ENCODE results near the gene POLR3E.

POLR3E gene

DNA sequence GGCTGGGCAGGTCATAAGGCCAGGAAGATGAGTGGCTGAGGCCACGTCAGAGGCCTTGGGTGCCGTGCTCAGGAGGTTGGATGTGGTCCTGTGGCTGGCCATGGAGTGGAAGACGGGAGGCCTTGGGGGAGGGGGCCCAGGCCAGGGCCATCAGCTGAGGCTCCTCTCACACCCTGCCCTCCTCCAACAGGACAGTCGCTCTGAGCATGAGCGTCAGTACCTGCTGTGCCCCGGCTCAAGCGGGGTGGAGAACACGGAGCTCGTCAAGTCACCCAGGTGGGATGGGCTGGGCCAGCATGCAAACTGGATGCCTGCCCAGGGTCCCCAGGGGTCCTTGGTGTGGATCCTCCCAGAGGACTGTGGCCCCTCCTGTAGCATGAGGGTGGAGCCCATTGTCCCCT is 19.2 kb downstream of the POLR3E start:
- TF ChIP-seq, protein P1, sequence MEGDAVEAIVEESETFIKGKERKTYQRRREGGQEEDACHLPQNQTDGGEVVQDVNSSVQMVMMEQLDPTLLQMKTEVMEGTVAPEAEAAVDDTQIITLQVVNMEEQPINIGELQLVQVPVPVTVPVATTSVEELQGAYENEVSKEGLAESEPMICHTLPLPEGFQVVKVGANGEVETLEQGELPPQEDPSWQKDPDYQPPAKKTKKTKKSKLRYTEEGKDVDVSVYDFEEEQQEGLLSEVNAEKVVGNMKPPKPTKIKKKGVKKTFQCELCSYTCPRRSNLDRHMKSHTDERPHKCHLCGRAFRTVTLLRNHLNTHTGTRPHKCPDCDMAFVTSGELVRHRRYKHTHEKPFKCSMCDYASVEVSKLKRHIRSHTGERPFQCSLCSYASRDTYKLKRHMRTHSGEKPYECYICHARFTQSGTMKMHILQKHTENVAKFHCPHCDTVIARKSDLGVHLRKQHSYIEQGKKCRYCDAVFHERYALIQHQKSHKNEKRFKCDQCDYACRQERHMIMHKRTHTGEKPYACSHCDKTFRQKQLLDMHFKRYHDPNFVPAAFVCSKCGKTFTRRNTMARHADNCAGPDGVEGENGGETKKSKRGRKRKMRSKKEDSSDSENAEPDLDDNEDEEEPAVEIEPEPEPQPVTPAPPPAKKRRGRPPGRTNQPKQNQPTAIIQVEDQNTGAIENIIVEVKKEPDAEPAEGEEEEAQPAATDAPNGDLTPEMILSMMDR (IDR thresholded peaks at IDR 0.05; ENCODE audit: low read depth, low read length), result no peak
- H3K4me3 ChIP-seq (replicated peaks in 1 of 2; ENCODE audit: low read depth in 2 of 2, low read length in 2 of 2), result no peak overlapping the region
- no peak for DNase-seq (ENCODE audit: low read depth in 2 of 2)

DNA sequence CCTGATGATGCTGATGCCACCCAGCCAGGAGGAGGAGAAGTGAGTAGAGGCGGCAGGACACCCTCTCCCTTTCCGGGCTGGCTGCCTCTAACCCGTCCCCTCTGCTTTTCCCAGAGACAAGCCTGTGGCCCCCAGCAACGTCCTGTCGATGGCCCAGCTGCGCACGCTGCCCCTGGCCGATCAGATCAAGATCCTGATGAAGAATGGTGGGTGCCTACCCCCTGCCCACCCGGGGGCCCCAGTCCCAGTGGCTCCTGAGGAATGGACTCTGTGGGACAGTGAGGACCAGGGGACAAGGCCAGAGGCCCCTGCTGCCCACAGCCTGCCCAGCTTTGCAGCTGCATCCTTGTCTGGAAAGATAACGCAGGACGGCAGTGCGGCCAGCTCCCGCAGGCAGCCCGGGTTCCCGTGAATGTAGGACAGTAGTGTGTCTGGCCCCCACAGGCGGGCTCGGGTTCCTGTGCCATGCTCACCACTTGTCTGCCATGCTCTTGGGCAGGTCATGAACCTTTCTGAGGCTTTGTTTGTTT is 19.9 kb downstream of the POLR3E start:
- H3K4me3 ChIP-seq (replicated peaks in 1 of 2; ENCODE audit: low read depth in 2 of 2, low read length in 2 of 2), result no peak overlapping the region
- TF ChIP-seq, protein P1 (IDR thresholded peaks at IDR 0.05; ENCODE audit: low read depth, low read length), result no peak
- DNase-seq (ENCODE audit: low read depth in 2 of 2), result no peak

DNA sequence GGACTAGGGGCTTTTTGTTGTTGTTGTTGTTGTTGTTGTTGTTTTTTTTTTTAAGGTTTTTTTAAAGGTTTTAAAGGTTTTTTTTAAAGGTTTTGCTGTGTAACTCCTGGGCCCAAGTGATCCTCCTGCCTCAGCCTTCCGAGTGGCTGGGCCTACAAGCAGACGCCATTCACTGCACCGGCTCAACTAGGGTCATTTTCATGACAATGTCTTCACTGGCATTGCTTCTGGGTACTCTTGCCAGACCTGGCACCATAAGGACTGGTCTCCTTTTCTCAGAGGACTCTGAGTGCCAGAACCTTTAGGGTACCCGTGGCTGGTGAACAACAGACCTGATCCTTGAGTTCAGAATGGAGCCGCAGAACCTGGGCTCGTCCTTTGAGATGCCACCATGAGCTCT is 20.4 kb downstream of the POLR3E start:
- TF ChIP-seq, protein P1 (IDR thresholded peaks at IDR 0.05; ENCODE audit: low read depth, low read length), result no peak
- DNase-seq (ENCODE audit: low read depth in 2 of 2), result no peak
- no peak overlapping the region for H3K4me3 ChIP-seq (replicated peaks in 1 of 2; ENCODE audit: low read depth in 2 of 2, low read length in 2 of 2)

DNA sequence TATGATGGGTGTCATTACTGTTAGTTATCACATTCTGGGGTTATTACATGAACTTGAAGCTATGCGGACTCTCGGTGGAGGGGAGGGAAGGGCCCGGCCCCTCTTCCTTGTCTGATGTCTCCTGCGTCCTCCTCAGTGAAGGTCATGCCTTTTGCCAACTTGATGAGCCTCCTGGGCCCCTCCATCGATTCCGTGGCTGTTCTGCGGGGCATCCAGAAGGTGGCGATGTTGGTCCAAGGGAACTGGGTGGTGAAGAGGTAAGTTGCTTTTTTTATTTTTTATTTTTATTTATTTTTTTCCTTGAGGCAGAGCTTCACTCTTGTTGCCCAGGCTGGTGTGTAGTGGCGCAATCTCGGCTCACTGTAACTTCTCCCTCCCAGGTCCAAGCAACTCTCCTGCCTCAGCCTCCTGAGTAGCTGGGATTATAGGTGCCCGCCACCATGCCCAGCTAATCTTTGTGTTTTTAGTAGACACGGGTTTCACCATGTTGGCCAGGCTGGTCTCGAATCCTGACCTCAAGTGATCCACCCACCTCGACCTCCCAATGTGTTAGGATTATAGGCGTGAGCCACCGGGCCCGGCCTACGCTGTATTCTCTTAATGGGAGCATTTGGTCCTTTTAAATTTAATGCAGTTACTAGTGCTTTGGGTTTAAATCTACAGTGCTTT is 21.6 kb downstream of the POLR3E start:
- H3K4me3 ChIP-seq (replicated peaks in 1 of 2; ENCODE audit: low read depth in 2 of 2, low read length in 2 of 2), result no peak overlapping the region
- peak; percentile 43 to 50 for DNase-seq (ENCODE audit: low read depth in 2 of 2)
- TF ChIP-seq, protein P1 (IDR thresholded peaks at IDR 0.05; ENCODE audit: low read depth, low read length), result peak; percentile 78

DNA sequence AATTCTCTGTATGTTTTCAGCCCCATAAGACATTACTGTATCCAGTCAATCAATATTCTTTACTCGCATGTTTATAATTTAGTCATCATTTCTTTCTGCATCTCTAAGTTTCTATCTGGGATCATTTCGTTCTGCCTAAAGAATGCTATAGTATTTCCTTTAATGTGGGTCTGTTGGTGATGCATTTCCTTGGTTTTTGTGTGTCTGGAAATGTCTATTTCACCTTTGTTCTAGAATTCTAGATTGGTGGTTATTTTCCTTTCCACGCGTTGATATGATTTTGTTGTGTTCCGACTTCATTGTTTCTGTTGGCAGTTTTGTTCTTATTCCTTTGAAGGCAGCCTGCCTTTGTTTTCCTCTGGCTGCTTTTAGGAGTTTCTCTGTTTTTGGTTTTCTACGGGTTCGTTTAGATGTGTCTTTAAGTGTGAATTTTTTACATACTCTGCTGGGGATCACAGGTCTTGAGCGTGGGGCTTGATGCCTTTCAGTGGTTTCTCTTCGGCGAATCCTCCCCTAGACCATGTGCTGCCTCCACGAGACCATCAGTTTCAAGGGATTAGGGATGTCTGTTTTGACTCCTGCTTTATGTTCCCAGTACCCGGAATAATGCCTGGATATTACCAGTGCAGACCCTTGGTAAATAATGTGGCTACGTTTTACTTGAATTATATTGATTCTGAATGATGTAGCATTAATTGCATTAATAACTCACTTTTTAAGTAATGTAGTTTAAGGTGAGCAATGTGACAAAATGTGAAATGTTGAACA is 23.5 kb downstream of the POLR3E start:
- no peak for DNase-seq (ENCODE audit: low read depth in 2 of 2)
- no peak overlapping the region for H3K4me3 ChIP-seq (replicated peaks in 1 of 2; ENCODE audit: low read depth in 2 of 2, low read length in 2 of 2)
- TF ChIP-seq, protein P1 (IDR thresholded peaks at IDR 0.05; ENCODE audit: low read depth, low read length), result no peak

DNA sequence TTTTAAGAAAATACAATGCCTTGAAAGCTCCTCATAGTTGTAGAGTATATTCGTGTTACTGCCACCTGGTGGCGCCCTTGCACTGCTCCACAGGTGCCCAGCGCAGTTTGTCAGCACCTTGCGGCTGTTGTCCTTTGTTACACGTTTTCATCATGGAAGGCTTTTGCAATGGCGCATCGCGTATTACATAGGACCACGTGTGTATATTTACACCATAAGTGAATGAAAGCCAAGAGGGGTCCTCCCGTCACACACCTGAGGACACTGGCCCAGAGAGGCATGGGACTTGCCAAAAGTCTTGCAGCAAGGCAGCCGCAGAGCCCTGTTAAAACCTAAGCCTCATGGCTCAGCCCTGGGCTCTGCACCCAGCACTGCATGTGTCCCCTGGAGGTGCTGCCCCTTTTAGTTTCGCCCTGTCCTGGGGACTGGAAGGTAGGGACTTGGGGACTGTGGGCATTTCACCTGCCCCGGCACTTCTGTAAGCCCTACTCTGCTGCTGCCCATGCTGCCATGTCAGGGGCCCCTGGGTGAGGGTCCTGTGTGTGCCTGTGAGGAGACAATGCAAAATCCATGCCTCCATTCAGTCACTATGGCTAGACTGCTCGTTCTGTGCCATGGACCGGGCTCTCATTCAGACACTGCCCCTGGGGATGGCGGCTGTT is 24.3 kb downstream of the POLR3E start:
- DNase-seq (ENCODE audit: low read depth in 2 of 2), result peak; percentile 81 to 82
- H3K4me3 ChIP-seq (replicated peaks in 1 of 2; ENCODE audit: low read depth in 2 of 2, low read length in 2 of 2), result no peak overlapping the region
- TF ChIP-seq, protein P1 (IDR thresholded peaks at IDR 0.05; ENCODE audit: low read depth, low read length), result peak; percentile 81

Data from cardiac fibroblast (primary cell).